Body of pancreas (tissue), 4 donors: ENCODE results near the gene ARHGAP22. TPM values are rescaled to one million over a fixed set of nuclear protein-coding genes. Genes with fewer than 3 reads are reported as not detected.

Experiments
- ATAC-seq: fragments of 150-250 bp; one replicate; pipeline ENCODE4 v1.9.1; 2016
- DNase-seq, 4 donors: peaks; one replicate each; pipeline ENCODE4 v3.0.0-alpha.2; 2019
- H3K27ac ChIP-seq, 4 donors: fragments of 200-600 bp; sonication (generic); 1 replicate in 3 of 4; 2 replicates in 1 of 4; pipeline versions ENCODE4 v1.5.1 to v1.6.1; 2016 to 2019; ENCODE audit warnings: mild to moderate bottlenecking in 1 of 4, mixed read lengths in 1 of 4, moderate library complexity in 1 of 4
- H3K27me3 ChIP-seq, 2 donors: fragments of 200-600 bp; sonication (generic); one replicate each; pipeline ENCODE4 v1.6.0; 2016; ENCODE audit warnings: mild to moderate bottlenecking in 1 of 2
- H3K36me3 ChIP-seq, 2 donors: fragments of 200-600 bp; sonication (generic); replicated peaks in 1 of 2; 2 replicates each; pipeline ENCODE4 v1.5.1; 2016; ENCODE audit warnings: low read depth in 2 of 2; ENCODE audit not compliant: insufficient read depth in 1 of 2
- H3K4me1 ChIP-seq: fragments of 200-600 bp; sonication (generic); one replicate; pipeline ENCODE4 v1.6.0; 2016
- H3K4me3 ChIP-seq, 2 donors: fragments of 200-600 bp; sonication (generic); 1 replicate in 1 of 2; 2 replicates in 1 of 2; pipeline ENCODE4 v1.5.1; 2016 to 2019
- H3K9me3 ChIP-seq, 3 donors: fragments of 200-600 bp; sonication (generic); 1 replicate in 2 of 3; 2 replicates in 1 of 3; pipeline ENCODE4 v1.5.1; 2016
- CTCF ChIP-seq, 7 experiments: fragments of 450-650 bp in 4 of 7; fragments of 200-600 bp in 3 of 7; sonication (generic) in 3 of 7; IDR thresholded peaks; one replicate each; pipeline ENCODE4 v1.5.1; 2016 to 2019; ENCODE audit warnings: antibody characterized with exemption in 7 of 7
- POLR2A ChIP-seq, 3 donors: fragments of 450-650 bp; IDR thresholded peaks; one replicate each; pipeline ENCODE4 v1.6.1; 2016; ENCODE audit warnings: antibody characterized with exemption in 3 of 3, mild to moderate bottlenecking in 2 of 3
- WGBS, 2 donors: methylation state at CpG; one replicate each; pipeline ENCODE4 v1.1.5; 2017; 5-methylcytosine and 5-hydroxymethylcytosine counted together
- intact Hi-C: fragments of 100-400 bp; cut with DNase I; formaldehyde crosslinking; loops from one replicate; pipeline ENCODE4 v1.15.1; 2023
- total RNA-seq, 2 donors: library from RNA; depleted of rRNA; stranded (reverse); fragments of >200 nt; gene quantifications; one replicate each; pipeline ENCODE4 v1.1.0, GENCODE V29; 2016

ARHGAP22 gene
- total RNA-seq, 2 donors from 2014 or later: 1.6 to 4.6 TPM

DNA sequence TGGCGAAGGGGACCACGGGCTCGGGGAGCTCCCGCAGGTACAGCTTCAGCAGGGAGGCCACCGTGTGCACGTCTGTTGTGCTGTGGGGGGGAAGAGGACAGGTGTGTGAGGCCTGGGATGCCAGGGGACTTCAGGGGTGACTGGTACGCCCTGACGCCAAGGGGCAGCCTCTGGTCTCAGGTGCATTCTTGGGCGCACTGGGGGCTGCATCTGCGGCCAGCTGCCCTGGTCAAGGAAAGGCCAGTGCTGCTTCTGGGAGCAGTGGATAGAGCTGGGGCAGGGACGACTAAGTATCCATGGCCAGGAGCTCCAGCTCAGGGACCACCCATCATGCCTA is 149.8 kb downstream of the ARHGAP22 start:
- H3K4me3 ChIP-seq: no peak overlapping the region
- no peak overlapping the region for H3K27ac ChIP-seq
- intact Hi-C loops: no loop called here
- no peaks in the 10 kb centered on the region for H3K27me3 ChIP-seq
- no peaks in the 10 kb centered on the region for H3K36me3 ChIP-seq
- ATAC-seq (no peak), DNase-seq (peak in 1 of 4 donors; percentile 7)
- WGBS, 2 donors: 87% methylated on average over 11 of the region's 11 CpGs; no CpG with 5 or more reads in 1 of the 2 donors
- TF ChIP-seq POLR2A (IDR thresholded peaks at IDR 0.05) (no peak), CTCF (IDR thresholded peaks at IDR 0.05) (no peak)
- H3K9me3 ChIP-seq: no peaks in the 10 kb centered on the region
- peaks cover 10% of the 10 kb centered on the region for H3K4me1 ChIP-seq

DNA sequence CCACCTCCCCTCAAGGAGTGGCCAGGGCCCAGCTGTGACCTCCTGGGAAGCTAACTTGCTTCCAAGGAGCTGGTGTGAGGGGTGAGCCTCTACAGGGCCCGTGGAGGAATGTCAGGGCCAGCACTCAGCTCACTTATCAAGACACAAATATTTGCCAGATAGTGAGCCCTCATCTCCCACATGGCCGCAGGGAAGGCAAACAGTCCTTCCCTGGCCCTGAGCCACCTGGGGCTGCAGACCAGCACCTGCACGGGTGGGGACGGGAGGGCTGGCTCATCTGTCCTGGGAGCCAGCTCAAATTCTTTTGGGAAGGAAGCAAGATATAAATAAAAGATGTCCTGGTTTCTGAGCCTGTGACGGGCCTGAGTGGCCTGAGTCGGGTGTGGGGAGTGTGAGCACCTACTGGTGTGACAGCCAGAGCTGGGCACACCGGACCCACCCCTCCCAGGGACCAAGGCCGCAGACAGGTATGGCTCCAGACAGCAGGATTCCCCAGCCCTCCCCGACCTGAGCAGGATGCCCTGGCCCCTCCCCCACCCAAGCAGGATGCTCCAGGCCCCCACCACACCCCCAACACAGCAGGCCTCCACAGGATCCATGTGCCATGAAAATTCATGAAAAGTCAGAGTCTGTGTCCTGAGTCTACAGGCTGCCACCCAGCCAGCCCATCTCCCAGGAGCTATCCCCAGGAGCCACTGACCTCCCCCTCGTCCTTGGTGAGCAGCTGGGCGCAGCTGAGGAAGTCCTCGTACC is 150.4 kb downstream of the ARHGAP22 start:
- Histone ChIP-seq H3K36me3 (no peaks in the 10 kb centered on the region), H3K4me1 (peaks cover 10% of the 10 kb centered on the region), H3K9me3 (no peaks in the 10 kb centered on the region), H3K27me3 (no peaks in the 10 kb centered on the region), H3K27ac (no peak overlapping the region), H3K4me3 (no peak overlapping the region)
- 28 to 33% methylated on average over 8 to 12 of the region's 12 CpGs for WGBS, 2 donors
- peak in 2 of 4 donors; percentile 4 to 16 for DNase-seq
- no peak for ATAC-seq
- intact Hi-C loops: no loop called here
- TF ChIP-seq CTCF (IDR thresholded peaks at IDR 0.05): no peak
- no peak for TF ChIP-seq POLR2A (IDR thresholded peaks at IDR 0.05)

GRCh38 chr10:48453451-48454301 is 151.2 kb downstream of the ARHGAP22 start:
- ATAC-seq (no peak), DNase-seq (peak in 1 of 4 donors; percentile 6)

DNA sequence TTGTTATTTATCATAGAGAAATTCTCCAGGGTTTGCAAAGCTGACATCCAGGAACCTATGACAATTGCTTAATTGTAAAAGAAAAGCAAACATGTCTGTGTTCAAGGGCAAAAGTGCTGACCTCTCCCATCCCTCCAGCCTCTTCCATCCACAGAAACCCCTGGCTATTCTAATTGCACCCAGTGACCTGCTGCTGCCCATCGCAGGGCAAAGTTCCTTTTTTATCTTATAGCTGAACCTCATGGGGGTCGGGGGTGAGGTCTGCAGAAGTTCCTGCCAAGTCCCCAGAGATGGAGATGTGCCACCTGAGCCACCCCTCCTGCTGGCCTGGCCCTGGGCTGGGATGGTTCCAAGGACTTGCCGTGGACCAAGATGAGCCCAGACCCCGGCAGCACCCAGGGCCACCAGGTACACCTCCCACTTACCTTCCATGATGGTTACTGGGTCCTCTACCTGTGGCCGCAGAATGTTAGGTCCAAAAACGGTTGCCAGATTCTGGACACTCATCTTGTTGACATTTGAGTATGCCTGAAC is 151.9 kb downstream of the ARHGAP22 start:
- no peak overlapping the region for H3K4me3 ChIP-seq
- H3K27me3 ChIP-seq: no peaks in the 10 kb centered on the region
- H3K27ac ChIP-seq: no peak overlapping the region
- TF ChIP-seq CTCF (IDR thresholded peaks at IDR 0.05) (no peak), POLR2A (IDR thresholded peaks at IDR 0.05) (no peak)
- ATAC-seq: no peak
- H3K9me3 ChIP-seq: no peaks in the 10 kb centered on the region
- intact Hi-C loops: no loop called here
- DNase-seq: peak in 1 of 4 donors; percentile 12
- WGBS, 2 donors: 66 to 80% methylated on average over 5 to 6 of the region's 6 CpGs
- no peaks in the 10 kb centered on the region for H3K36me3 ChIP-seq
- peaks cover 10% of the 10 kb centered on the region for H3K4me1 ChIP-seq

More at GRCh38 chr10:48453451-48454301, 151.2 kb downstream of the ARHGAP22 start:
- intact Hi-C loops: no loop called here
- H3K4me1 ChIP-seq: peaks cover 10% of the 10 kb centered on the region
- TF ChIP-seq CTCF (IDR thresholded peaks at IDR 0.05) (no peak), POLR2A (IDR thresholded peaks at IDR 0.05) (no peak)
- H3K27me3 ChIP-seq: no peaks in the 10 kb centered on the region
- H3K9me3 ChIP-seq: no peaks in the 10 kb centered on the region
- no peak overlapping the region for H3K4me3 ChIP-seq
- 77 to 80% methylated on average over 19 of the region's 19 CpGs for WGBS, 2 donors
- H3K36me3 ChIP-seq: no peaks in the 10 kb centered on the region
- no peak overlapping the region for H3K27ac ChIP-seq
